HS-27A (cell line): ENCODE measurements around the gene CDS1.
"Not testable (repeated sequence)": the region's sequence is repeated elsewhere in the genome, so short reads cannot be mapped to it uniquely, and the experiment has no call there.

Source experiments
- DNase-seq: peaks from one replicate; pipeline ENCODE4 v3.0.0-alpha.2; 2012; ENCODE audit warnings: low read depth, missing footprints

The CDS1 gene

GRCh38 chr4:84582988-84583875 lies at the start of gene CDS1:
Gene CDS1 (plus strand): TSS chr4:84583127. CDS start chr4:84583402, 275 bp downstream.
- no peak for DNase-seq

- no peak for DNase-seq
Measured at GRCh38 chr4:84535901-84536300, 47.0 kb upstream of the CDS1 start.

- no peak for DNase-seq
Measured at GRCh38 chr4:84545093-84545492, 37.8 kb upstream of the CDS1 start.

GRCh38 chr4:84547211-84547610 lies 35.7 kb upstream of the CDS1 start:
- DNase-seq: no peak

DNA sequence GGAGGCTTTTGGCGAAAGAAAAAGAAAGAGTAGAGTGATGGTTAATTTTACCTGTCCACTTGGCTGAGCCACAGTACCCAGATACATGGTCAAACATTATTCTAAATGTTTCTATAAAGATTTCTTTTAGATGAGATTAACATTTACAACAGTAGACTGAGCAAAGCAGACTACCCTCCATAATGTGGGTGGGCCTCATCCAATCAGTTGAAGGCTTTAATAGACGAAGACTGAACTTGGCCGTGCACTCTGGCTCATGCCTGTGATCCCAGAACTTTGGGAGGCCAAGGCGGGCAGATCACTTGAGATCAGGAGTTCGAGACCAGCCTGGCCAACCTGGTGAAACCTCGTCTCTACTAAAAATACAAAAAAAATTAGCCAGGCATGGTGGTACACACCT lies 33.7 kb upstream of the CDS1 start:
- not testable (repeated sequence) for DNase-seq

GRCh38 chr4:84562156-84562555 lies 20.8 kb upstream of the CDS1 start:
- DNase-seq: no peak

- DNase-seq: no peak
Measured at GRCh38 chr4:84563002-84563401, 19.9 kb upstream of the CDS1 start.

- DNase-seq: no peak
Measured at GRCh38 chr4:84565951-84566350, 17.0 kb upstream of the CDS1 start.

DNA sequence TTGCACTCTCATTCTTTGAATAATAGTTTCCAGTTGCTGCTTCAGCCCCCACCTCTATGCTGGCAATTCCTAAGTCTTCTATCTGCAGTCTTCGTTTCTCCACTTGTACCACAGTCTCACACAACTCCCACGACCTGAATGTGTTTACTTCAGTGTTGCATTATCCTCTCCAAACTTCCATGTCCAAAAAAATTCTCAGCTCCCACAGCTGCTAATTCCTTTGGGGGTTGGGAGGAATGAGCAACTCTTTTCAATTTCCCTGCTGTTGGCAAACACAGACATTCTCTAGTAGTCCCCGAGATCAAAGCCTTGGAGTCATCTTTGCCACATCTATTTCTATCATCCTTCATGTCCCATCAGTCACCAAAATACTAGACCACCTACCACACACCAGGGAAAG lies 14.4 kb upstream of the CDS1 start:
- DNase-seq: no peak

- DNase-seq: no peak
Measured at GRCh38 chr4:84569009-84569408, 13.9 kb upstream of the CDS1 start.

- DNase-seq: no peak
Measured at GRCh38 chr4:84573385-84574068, 9.4 kb upstream of the CDS1 start.

DNA sequence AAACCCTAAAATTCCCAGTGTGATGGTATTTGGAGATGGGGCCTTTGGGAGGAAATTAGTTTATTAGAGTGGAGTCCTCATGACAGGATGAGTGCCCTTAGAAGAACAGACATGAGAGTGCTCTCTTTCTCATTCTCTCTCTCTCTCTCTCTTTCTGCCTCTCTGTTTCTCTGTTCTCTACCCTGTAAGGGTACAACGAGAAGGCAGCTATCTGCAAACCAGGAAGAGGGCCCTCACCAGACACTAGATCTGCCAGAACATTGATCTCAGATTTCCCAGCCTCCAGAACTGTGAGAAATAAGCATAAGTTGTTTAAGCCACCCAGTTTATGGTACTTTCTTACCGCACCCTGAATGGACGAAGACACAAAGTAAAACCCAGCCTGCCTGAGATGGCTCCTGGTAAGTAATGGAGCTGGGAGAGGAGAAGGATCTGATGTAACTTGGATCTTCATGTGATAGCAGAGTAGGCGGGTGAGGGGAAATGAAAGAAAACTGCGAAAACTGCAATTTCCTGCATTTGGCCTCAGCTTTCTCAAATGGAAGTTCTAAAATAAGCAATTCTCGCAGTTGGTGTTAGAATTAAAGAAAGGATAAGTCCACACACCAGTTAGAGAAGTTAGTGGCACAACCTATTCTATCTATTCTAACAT lies 8.7 kb upstream of the CDS1 start:
- no peak for DNase-seq

- no peak for DNase-seq
Measured at GRCh38 chr4:84578540-84579402, 4.2 kb upstream of the CDS1 start.

GRCh38 chr4:84579403-84579776 lies 3.5 kb upstream of the CDS1 start:
- no peak for DNase-seq

DNA sequence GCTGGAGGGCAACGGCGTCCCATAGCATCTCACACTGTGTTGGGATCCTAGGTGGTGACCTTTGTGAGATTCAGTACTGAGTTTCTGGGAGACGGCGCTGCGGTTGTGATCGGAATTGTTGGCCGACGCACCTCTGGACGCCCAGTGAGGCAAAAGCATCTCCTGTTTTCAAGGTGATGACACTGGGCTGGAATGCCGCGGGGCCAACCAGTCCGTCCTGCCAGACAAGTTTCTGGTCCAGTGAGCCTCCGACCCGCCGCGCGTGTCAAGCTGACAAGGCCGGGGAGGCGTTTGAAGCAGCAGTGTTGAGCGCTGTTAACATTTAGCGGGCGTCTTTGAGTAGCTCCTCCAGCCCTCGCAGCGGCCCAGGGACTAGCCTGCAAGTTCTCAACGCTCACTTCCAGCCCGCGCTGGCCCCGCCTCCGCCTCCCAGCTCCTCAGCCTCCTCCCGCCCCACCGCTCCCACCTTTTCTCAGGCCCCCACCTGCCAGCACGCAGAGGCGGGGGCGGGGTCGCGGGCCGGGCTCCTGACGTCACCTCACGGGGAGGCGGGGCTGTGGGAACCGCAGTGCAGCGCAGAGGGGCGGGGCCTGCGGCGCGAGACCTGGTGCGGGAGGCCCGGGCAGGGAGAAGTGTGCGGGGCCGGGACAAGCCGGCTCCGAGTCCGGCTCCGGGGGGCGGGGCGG lies 482 bp upstream of the CDS1 start:
- no peak for DNase-seq

- no peak for DNase-seq
Measured at GRCh38 chr4:84583876-84584380, 1.0 kb downstream of the CDS1 start.

DNA sequence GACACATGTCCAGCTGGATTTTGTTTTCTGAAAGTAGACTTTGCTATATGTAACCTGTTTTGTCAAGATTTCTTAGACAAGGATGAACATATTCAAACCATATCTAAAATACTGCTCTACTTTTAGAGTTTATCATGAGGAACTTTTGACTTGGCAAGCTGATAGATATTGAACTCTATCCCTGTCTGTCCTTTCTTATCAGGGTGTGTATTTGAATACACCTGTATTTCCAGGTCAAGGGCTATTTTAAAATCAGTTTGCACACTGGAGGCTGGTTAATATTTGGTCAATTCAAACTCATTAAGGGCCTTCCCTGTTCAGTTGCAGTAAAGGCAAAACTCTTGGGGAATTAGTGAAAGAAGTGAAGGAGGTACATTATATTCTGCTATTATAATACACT lies 2.3 kb downstream of the CDS1 start:
- no peak for DNase-seq

GRCh38 chr4:84594724-84595123 lies 11.8 kb downstream of the CDS1 start:
- no peak for DNase-seq

GRCh38 chr4:84596826-84597225 lies 13.9 kb downstream of the CDS1 start:
- no peak for DNase-seq

GRCh38 chr4:84597450-84597849 lies 14.5 kb downstream of the CDS1 start:
- DNase-seq: no peak

DNA sequence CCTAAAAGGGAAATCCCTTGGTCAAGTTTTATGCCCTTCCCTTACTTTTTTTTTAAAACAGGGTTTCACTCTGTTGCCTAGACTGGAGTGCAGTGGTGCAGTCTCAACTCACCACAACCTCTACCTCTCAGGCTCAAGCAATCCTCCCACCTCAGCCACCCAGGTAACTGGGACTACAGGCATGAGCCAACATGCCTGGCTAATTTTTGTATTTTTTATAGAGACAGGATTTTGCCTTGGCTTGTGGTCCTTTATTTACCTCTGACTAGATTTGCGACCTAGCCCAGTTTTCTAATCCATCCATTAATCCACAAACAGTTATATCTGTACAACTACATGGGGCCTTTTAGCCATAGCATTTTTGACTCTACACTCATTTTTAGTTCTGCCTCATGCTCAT lies 23.7 kb downstream of the CDS1 start:
- no peak for DNase-seq
